Measurements from ENCODE around the gene CHSY3. TPM values are rescaled to one million over a fixed set of nuclear protein-coding genes. Genes with fewer than 3 reads are reported as not detected.

CHSY3 gene
- total and polyA plus RNA-seq, 7 experiments from 2014 or later = not detected

DNA sequence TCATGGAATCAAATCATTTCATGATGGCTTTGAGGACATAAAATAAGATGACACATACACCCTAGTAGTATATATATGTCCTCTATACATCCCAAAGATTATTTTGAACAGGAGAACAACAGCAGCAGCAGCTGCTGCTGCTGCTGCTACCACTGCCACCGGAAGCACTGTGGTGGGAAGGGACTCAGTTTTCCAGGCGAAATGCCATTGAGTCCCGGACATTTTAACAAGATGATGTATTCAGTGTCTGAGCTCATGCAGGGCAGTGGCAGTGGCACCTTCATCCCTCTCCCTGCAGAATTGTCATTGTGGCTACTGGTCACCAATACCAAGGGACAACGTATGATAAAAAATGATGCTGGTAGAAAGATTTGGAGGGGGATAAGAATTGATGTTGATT is 151.3 kb downstream of the CHSY3 start:
- ATAC-seq (no peak), DNase-seq (no peak)
- Mint-ChIP-seq H3K27me3 (peaks cover 0 to 34% (median 13%) of the 10 kb centered on the region in 5 donors), H3K9me3 (peaks cover 0 to 6% (median 0%) of the 10 kb centered on the region in 11 donors), H3K27ac (no peak overlapping the region), H3K4me1 (no peaks in the 10 kb centered on the region), H3K4me3 (no peak overlapping the region), H3K36me3 (peaks cover 0 to 5% (median 0%) of the 10 kb centered on the region in 5 donors)
- no peaks in the 10 kb centered on the region for H3K9me3 ChIP-seq (ENCODE audit: control insufficient read depth in 2 of 3, low read length in 3 of 3)
- no peaks in the 10 kb centered on the region for H3K4me1 ChIP-seq (ENCODE audit: control insufficient read depth in 2 of 2, insufficient read depth in 2 of 2, low read length in 2 of 2)
- no peaks in the 10 kb centered on the region for H3K36me3 ChIP-seq (ENCODE audit: control insufficient read depth in 2 of 3, insufficient read depth in 3 of 3, low read length in 3 of 3)
- intact Hi-C loops (cut with micrococcal nuclease) = no loop called here
- no peak overlapping the region for H3K4me3 ChIP-seq (ENCODE audit: low read length)
- H3K27ac ChIP-seq (ENCODE audit: low read depth, low read length) = no peak overlapping the region
- no peaks in the 10 kb centered on the region for H3K27me3 ChIP-seq (ENCODE audit: control insufficient read depth in 2 of 2, insufficient read depth in 2 of 2, low read length in 2 of 2)
- CTCF ChIA-PET = interaction anchor here (0.6 kb wide), 1 partner anchor 235 kb away, joined by 3 read pairs; no protein-coding TSS in a partner anchor
- POLR2A ChIA-PET = no interaction called here

DNA sequence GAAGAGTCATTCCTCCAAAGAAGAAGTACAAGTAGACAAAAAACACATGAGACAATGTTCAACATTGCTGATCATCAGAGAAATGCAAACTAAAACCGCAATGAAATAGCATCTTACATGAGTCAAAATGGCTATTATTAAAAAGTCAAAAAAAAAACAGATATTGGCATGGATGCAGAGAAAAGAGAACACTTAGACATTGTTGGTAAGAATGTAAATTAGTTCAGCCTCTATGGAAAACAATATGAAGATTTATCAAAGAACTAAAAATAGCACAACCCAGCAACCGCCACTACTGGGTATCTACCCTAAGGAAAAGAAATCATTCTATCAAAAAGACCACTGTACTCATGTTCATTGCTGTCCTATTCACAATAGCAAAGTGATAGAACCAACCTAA is 157.5 kb downstream of the CHSY3 start:
- intact Hi-C loops (cut with micrococcal nuclease) = no loop called here
- H3K4me3 ChIP-seq (ENCODE audit: low read length) = no peak overlapping the region
- H3K9me3 ChIP-seq (ENCODE audit: control insufficient read depth in 2 of 3, low read length in 3 of 3) = no peaks in the 10 kb centered on the region
- DNase-seq (no peak), ATAC-seq (no peak)
- CTCF ChIA-PET = no interaction called here
- POLR2A ChIA-PET = no interaction called here
- no peaks in the 10 kb centered on the region for H3K4me1 Mint-ChIP-seq
- H3K4me1 ChIP-seq (ENCODE audit: control insufficient read depth in 2 of 2, insufficient read depth in 2 of 2, low read length in 2 of 2) = no peaks in the 10 kb centered on the region
- peaks cover 0 to 6% (median 0%) of the 10 kb centered on the region in 11 donors for H3K9me3 Mint-ChIP-seq
- no peak overlapping the region for H3K4me3 Mint-ChIP-seq
- no peak overlapping the region for H3K27ac Mint-ChIP-seq
- H3K36me3 Mint-ChIP-seq = peaks cover 0 to 5% (median 0%) of the 10 kb centered on the region in 5 donors
- H3K36me3 ChIP-seq (ENCODE audit: control insufficient read depth in 2 of 3, insufficient read depth in 3 of 3, low read length in 3 of 3) = no peaks in the 10 kb centered on the region
- H3K27me3 Mint-ChIP-seq = peaks cover 0 to 25% (median 19%) of the 10 kb centered on the region in 5 donors
- no peak overlapping the region for H3K27ac ChIP-seq (ENCODE audit: low read depth, low read length)
- H3K27me3 ChIP-seq (ENCODE audit: control insufficient read depth in 2 of 2, insufficient read depth in 2 of 2, low read length in 2 of 2) = no peaks in the 10 kb centered on the region

DNA sequence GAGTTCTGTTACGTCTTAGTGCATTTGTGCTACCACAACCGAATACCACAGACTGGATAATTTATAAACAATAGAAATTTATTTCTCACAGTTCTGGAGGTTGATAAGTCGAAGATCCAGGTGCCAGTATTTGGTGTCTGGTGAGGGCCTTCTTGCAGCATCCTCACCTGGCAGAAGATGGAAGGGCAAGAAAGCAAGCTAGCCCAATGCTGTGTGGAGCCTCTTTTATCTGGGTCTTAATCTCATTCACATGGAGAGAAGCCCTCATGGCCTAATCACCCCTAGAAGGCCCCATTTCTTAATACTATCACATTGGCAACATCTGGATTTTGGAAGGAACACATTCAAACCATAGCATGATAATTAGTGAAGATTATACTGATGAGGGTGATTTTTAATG is 159.3 kb downstream of the CHSY3 start:
- peaks cover 0 to 21% (median 10%) of the 10 kb centered on the region in 5 donors for H3K27me3 Mint-ChIP-seq
- no peak overlapping the region for H3K27ac Mint-ChIP-seq
- ChIA-PET POLR2A (no interaction called here), CTCF (no interaction called here)
- H3K4me1 ChIP-seq (ENCODE audit: control insufficient read depth in 2 of 2, insufficient read depth in 2 of 2, low read length in 2 of 2) = no peaks in the 10 kb centered on the region
- H3K4me3 ChIP-seq (ENCODE audit: low read length) = no peak overlapping the region
- H3K9me3 Mint-ChIP-seq = peaks cover 0 to 6% (median 0%) of the 10 kb centered on the region in 11 donors
- DNase-seq = no peak
- H3K4me1 Mint-ChIP-seq = no peaks in the 10 kb centered on the region
- intact Hi-C loops (cut with micrococcal nuclease) = no loop called here
- H3K27me3 ChIP-seq (ENCODE audit: control insufficient read depth in 2 of 2, insufficient read depth in 2 of 2, low read length in 2 of 2) = no peaks in the 10 kb centered on the region
- no peak overlapping the region for H3K4me3 Mint-ChIP-seq
- no peak overlapping the region for H3K27ac ChIP-seq (ENCODE audit: low read depth, low read length)
- H3K9me3 ChIP-seq (ENCODE audit: control insufficient read depth in 2 of 3, low read length in 3 of 3) = no peaks in the 10 kb centered on the region
- H3K36me3 Mint-ChIP-seq = peaks cover 0 to 5% (median 0%) of the 10 kb centered on the region in 5 donors
- no peak for ATAC-seq
- no peaks in the 10 kb centered on the region for H3K36me3 ChIP-seq (ENCODE audit: control insufficient read depth in 2 of 3, insufficient read depth in 3 of 3, low read length in 3 of 3)

DNA sequence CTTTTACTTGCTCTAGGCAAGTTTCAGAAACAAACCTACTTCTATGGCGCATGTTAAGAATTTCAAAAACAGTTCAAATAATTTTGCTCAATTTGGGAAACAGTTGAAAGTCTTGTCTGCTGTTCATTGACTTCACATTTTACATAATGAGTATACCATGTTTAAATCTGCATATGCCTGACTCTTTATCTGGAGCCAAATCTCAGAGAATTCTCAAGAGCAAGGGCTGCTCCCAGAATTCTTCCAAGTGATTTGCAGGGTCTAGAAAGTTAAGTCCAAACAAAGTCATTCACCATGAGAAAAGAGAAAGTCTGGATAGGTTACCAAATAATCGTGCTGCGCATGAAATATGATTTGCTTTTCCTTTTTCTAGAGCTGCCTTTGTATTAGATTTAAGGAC is 160.2 kb downstream of the CHSY3 start:
- H3K27ac ChIP-seq (ENCODE audit: low read depth, low read length) = no peak overlapping the region
- no peak overlapping the region for H3K4me3 Mint-ChIP-seq
- POLR2A ChIA-PET = no interaction called here

DNA sequence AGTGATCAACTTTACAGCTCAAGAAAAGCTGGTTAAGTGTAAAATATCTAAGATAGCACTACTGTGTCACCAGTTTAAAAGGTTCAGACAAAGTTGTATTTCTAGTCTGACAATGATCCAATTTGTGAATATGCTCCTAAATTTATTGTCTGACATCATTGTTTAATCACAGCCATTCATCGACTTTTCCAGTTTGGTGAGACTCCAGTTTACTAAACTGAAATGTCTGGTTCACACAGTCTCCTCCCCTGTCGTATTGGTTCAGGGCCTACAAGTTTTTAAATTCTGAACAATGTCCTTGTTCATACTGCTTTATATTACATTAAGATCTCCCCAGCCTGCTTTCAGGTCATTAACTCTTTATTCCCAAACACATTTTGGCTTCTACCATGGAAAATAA is 161.4 kb downstream of the CHSY3 start:
- ATAC-seq (no peak), DNase-seq (no peak)
- intact Hi-C loops (cut with micrococcal nuclease) = no loop called here
- Histone ChIP-seq H3K4me1 (ENCODE audit: control insufficient read depth in 2 of 2, insufficient read depth in 2 of 2, low read length in 2 of 2) (no peaks in the 10 kb centered on the region), H3K4me3 (ENCODE audit: low read length) (no peak overlapping the region), H3K27me3 (ENCODE audit: control insufficient read depth in 2 of 2, insufficient read depth in 2 of 2, low read length in 2 of 2) (no peaks in the 10 kb centered on the region), H3K36me3 (ENCODE audit: control insufficient read depth in 2 of 3, insufficient read depth in 3 of 3, low read length in 3 of 3) (no peaks in the 10 kb centered on the region), H3K9me3 (ENCODE audit: control insufficient read depth in 2 of 3, low read length in 3 of 3) (no peaks in the 10 kb centered on the region), H3K27ac (ENCODE audit: low read depth, low read length) (no peak overlapping the region)
- Mint-ChIP-seq H3K4me3 (no peak overlapping the region), H3K27ac (no peak overlapping the region), H3K27me3 (peaks cover 0 to 6% (median 0%) of the 10 kb centered on the region in 5 donors), H3K4me1 (no peaks in the 10 kb centered on the region), H3K36me3 (no peaks in the 10 kb centered on the region), H3K9me3 (peaks cover 0 to 3% (median 0%) of the 10 kb centered on the region in 11 donors)
- ChIA-PET CTCF (no interaction called here), POLR2A (no interaction called here)

More for the DNA sequence above, 160.2 kb downstream of the CHSY3 start:
- intact Hi-C loops (cut with micrococcal nuclease) = no loop called here
- ATAC-seq = no peak
- Histone ChIP-seq H3K27me3 (ENCODE audit: control insufficient read depth in 2 of 2, insufficient read depth in 2 of 2, low read length in 2 of 2) (no peaks in the 10 kb centered on the region), H3K9me3 (ENCODE audit: control insufficient read depth in 2 of 3, low read length in 3 of 3) (no peaks in the 10 kb centered on the region), H3K36me3 (ENCODE audit: control insufficient read depth in 2 of 3, insufficient read depth in 3 of 3, low read length in 3 of 3) (no peaks in the 10 kb centered on the region), H3K4me3 (ENCODE audit: low read length) (no peak overlapping the region), H3K4me1 (ENCODE audit: control insufficient read depth in 2 of 2, insufficient read depth in 2 of 2, low read length in 2 of 2) (no peaks in the 10 kb centered on the region)
- H3K27me3 Mint-ChIP-seq = peaks cover 0 to 13% (median 9%) of the 10 kb centered on the region in 5 donors
- no peak overlapping the region for H3K27ac Mint-ChIP-seq
- peaks cover 0 to 5% (median 0%) of the 10 kb centered on the region in 5 donors for H3K36me3 Mint-ChIP-seq
- CTCF ChIA-PET = no interaction called here
- peaks cover 0 to 6% (median 0%) of the 10 kb centered on the region in 11 donors for H3K9me3 Mint-ChIP-seq
- DNase-seq = no peak
- no peaks in the 10 kb centered on the region for H3K4me1 Mint-ChIP-seq

DNA sequence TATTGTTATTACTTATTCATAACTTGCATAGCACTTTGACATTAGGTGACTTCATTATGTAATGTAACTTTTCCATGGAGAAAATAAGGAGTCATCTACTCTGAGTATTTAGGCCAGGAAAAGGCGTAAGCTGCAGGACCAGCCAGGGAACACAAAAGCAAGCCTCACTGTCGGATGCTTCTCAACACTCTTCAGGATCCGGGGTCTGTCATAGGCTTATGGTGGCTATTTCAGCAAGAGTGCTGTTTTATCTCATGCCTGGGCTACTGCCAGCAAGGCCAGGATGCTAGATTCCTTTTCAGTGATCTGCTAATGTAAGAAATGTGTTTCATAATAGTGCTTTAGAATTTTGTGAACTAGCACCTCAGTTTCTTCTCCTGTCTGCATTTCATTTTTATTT is 162.4 kb downstream of the CHSY3 start:
- no peak overlapping the region for H3K27ac Mint-ChIP-seq
- CTCF ChIA-PET = no interaction called here

DNA sequence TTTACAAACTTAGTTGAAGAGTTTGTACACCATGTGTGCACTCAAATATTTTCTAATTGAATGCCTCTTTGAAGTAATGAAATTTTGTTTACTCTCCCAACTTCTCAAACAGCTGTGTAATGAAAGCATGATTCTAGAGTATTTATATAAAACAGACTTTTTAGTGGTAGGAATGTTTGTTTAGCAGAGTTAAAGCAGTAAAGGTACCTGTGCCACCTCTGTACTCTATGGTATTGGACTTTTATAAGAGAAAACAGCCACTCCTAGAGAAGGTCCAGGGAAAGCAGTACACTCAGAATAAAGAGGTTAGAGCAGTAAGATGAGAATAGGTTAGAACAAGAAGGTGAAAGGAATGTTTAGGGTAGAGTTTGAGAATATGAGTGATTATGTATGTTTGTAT is 163.1 kb downstream of the CHSY3 start:
- ChIA-PET POLR2A (no interaction called here), CTCF (no interaction called here)
- intact Hi-C loops (cut with micrococcal nuclease) = no loop called here
- H3K4me3 ChIP-seq (ENCODE audit: low read length) = no peak overlapping the region
- no peak overlapping the region for H3K27ac Mint-ChIP-seq
- DNase-seq = no peak
- H3K27me3 ChIP-seq (ENCODE audit: control insufficient read depth in 2 of 2, insufficient read depth in 2 of 2, low read length in 2 of 2) = no peaks in the 10 kb centered on the region
- H3K9me3 ChIP-seq (ENCODE audit: control insufficient read depth in 2 of 3, low read length in 3 of 3) = no peaks in the 10 kb centered on the region
- ATAC-seq = no peak
- no peaks in the 10 kb centered on the region for H3K36me3 ChIP-seq (ENCODE audit: control insufficient read depth in 2 of 3, insufficient read depth in 3 of 3, low read length in 3 of 3)
- H3K36me3 Mint-ChIP-seq = no peaks in the 10 kb centered on the region
- H3K9me3 Mint-ChIP-seq = no peaks in the 10 kb centered on the region
- peaks cover 0 to 6% (median 0%) of the 10 kb centered on the region in 5 donors for H3K27me3 Mint-ChIP-seq
- no peak overlapping the region for H3K27ac ChIP-seq (ENCODE audit: low read depth, low read length)
- no peaks in the 10 kb centered on the region for H3K4me1 Mint-ChIP-seq
- no peaks in the 10 kb centered on the region for H3K4me1 ChIP-seq (ENCODE audit: control insufficient read depth in 2 of 2, insufficient read depth in 2 of 2, low read length in 2 of 2)
- no peak overlapping the region for H3K4me3 Mint-ChIP-seq

More for the DNA sequence above, 162.4 kb downstream of the CHSY3 start:
- H3K4me1 Mint-ChIP-seq = no peaks in the 10 kb centered on the region
- no peak overlapping the region for H3K4me3 ChIP-seq (ENCODE audit: low read length)
- no peaks in the 10 kb centered on the region for H3K36me3 ChIP-seq (ENCODE audit: control insufficient read depth in 2 of 3, insufficient read depth in 3 of 3, low read length in 3 of 3)
- H3K9me3 ChIP-seq (ENCODE audit: control insufficient read depth in 2 of 3, low read length in 3 of 3) = no peaks in the 10 kb centered on the region
- DNase-seq (no peak), ATAC-seq (no peak)
- H3K4me1 ChIP-seq (ENCODE audit: control insufficient read depth in 2 of 2, insufficient read depth in 2 of 2, low read length in 2 of 2) = no peaks in the 10 kb centered on the region
- H3K27me3 Mint-ChIP-seq = peaks cover 0 to 6% (median 0%) of the 10 kb centered on the region in 5 donors
- no peaks in the 10 kb centered on the region for H3K27me3 ChIP-seq (ENCODE audit: control insufficient read depth in 2 of 2, insufficient read depth in 2 of 2, low read length in 2 of 2)
- intact Hi-C loops (cut with micrococcal nuclease) = no loop called here
- POLR2A ChIA-PET = no interaction called here
- no peaks in the 10 kb centered on the region for H3K9me3 Mint-ChIP-seq
- H3K27ac ChIP-seq (ENCODE audit: low read depth, low read length) = no peak overlapping the region
- no peak overlapping the region for H3K4me3 Mint-ChIP-seq
- H3K36me3 Mint-ChIP-seq = no peaks in the 10 kb centered on the region

Data from naive thymus-derived CD4-positive, alpha-beta T cell (primary cell).